Smooth muscle cell (in vitro differentiated cells): Measurements from ENCODE around the gene PRDM5. TPM values are rescaled to one million over a fixed set of nuclear protein-coding genes. Genes with fewer than 3 reads are reported as not detected.

Source experiments
- DNase-seq: peaks from one replicate; lab custom pipeline; 2025; ENCODE audit not compliant: unreplicated experiment; lab: John Stamatoyannopoulos, UW
- H2AFZ ChIP-seq: fragments of 200-600 bp; sonication (generic); 2 replicates; pipeline ENCODE4 v1.6.0; 2016; ENCODE audit warnings: antibody characterized with exemption, low read depth, mild to moderate bottlenecking
- H3F3A ChIP-seq: fragments of 200-600 bp; sonication (generic); 2 replicates; pipeline ENCODE4 v1.6.0; 2017; ENCODE audit warnings: antibody characterized with exemption, low read depth
- H3K27ac ChIP-seq: fragments of 200-600 bp; sonication (generic); 2 replicates; pipeline ENCODE4 v1.5.1; 2016; ENCODE audit warnings: low read depth, mild to moderate bottlenecking
- H3K27me3 ChIP-seq: fragments of 200-600 bp; sonication (generic); 2 replicates; pipeline ENCODE4 v1.6.1; 2016; ENCODE audit warnings: low read depth, mild to moderate bottlenecking
- H3K36me3 ChIP-seq: fragments of 200-600 bp; sonication (generic); 2 replicates; pipeline ENCODE4 v1.5.1; 2016; ENCODE audit warnings: low read depth
- H3K4me1 ChIP-seq: fragments of 200-600 bp; sonication (generic); 2 replicates; pipeline ENCODE4 v1.5.1; 2016; ENCODE audit warnings: low read depth
- H3K4me2 ChIP-seq: fragments of 200-600 bp; sonication (generic); 2 replicates; pipeline ENCODE4 v1.6.0; 2016; ENCODE audit warnings: mild to moderate bottlenecking
- H3K4me3 ChIP-seq: fragments of 200-600 bp; sonication (generic); 2 replicates; pipeline ENCODE4 v1.5.1; 2016; ENCODE audit warnings: mild to moderate bottlenecking
- H3K79me2 ChIP-seq: fragments of 200-600 bp; sonication (generic); 2 replicates; pipeline ENCODE4 v1.6.0; 2016; ENCODE audit warnings: low read depth, mild to moderate bottlenecking
- H3K9ac ChIP-seq: fragments of 200-600 bp; sonication (generic); 2 replicates; pipeline ENCODE4 v1.6.0; 2016; ENCODE audit warnings: low read depth
- H3K9me3 ChIP-seq: fragments of 200-600 bp; sonication (generic); replicated peaks from 2 replicates; pipeline ENCODE4 v1.5.1; 2016; ENCODE audit warnings: low read depth
- H4K20me1 ChIP-seq: fragments of 200-600 bp; sonication (generic); 2 replicates; pipeline ENCODE4 v1.6.0; 2016; ENCODE audit warnings: low read depth
- CTCF ChIP-seq: fragments of 200-600 bp; sonication (generic); IDR thresholded peaks from 2 replicates; pipeline ENCODE4 v1.5.1; 2017; ENCODE audit warnings: borderline replicate concordance, mild to moderate bottlenecking, antibody characterized with exemption; ENCODE audit not compliant: insufficient read depth, poor library complexity, severe bottlenecking
- WGBS: methylation state at CpG from one replicate; pipeline ENCODE4 v1.1.7; 2016; ENCODE audit warnings: low lambda C conversion rate; 5-methylcytosine and 5-hydroxymethylcytosine counted together
- polyA plus RNA-seq: library from polyadenylated mRNA; unstranded; fragments of >200 nt; fragmentation: Nextera tagmentation; extraction: Ambion mirVana; gene quantifications from 2 replicates; pipeline ENCODE4 v1.2.1, GENCODE V29; 2016
- total RNA-seq: library from RNA; depleted of rRNA; stranded (reverse); fragments of >200 nt; gene quantifications from 2 replicates; pipeline ENCODE4 v1.2.3, GENCODE V29; 2014

The PRDM5 gene
- total and polyA plus RNA-seq, 2 experiments from 2014 or later: 3.3 to 8.6 TPM

- WGBS: 72% methylated on average over 5 of the region's 5 CpGs
- Histone ChIP-seq H3K79me2 (no peaks in the 10 kb centered on the region), H3K4me1 (no peaks in the 10 kb centered on the region), H2AFZ (no peak overlapping the region), H3K9me3 (peaks cover 15% of the 10 kb centered on the region), H3K27ac (no peak overlapping the region), H3K4me2 (no peak overlapping the region), H3K9ac (no peak overlapping the region), H3K36me3 (no peaks in the 10 kb centered on the region), H4K20me1 (no peaks in the 10 kb centered on the region), H3K4me3 (no peak overlapping the region), H3K27me3 (no peaks in the 10 kb centered on the region), H3F3A (no peaks in the 10 kb centered on the region)
- no peak for DNase-seq
- no peak for TF ChIP-seq CTCF
Observed at GRCh38 chr4:120672558-120673147, 249.9 kb downstream of the PRDM5 start.

- H3K27ac ChIP-seq: no peak overlapping the region
- no peak for DNase-seq
- WGBS: 48% methylated on average over 1 of the region's 1 CpG
- H3K9ac ChIP-seq: no peak overlapping the region
- H3F3A ChIP-seq: no peaks in the 10 kb centered on the region
- H3K4me3 ChIP-seq: no peak overlapping the region
- H3K9me3 ChIP-seq: peaks cover 15% of the 10 kb centered on the region
- no peaks in the 10 kb centered on the region for H4K20me1 ChIP-seq
- H3K4me1 ChIP-seq: no peaks in the 10 kb centered on the region
- H2AFZ ChIP-seq: no peak overlapping the region
- TF ChIP-seq CTCF: no peak
- H3K27me3 ChIP-seq: no peaks in the 10 kb centered on the region
- H3K4me2 ChIP-seq: no peak overlapping the region
- no peaks in the 10 kb centered on the region for H3K36me3 ChIP-seq
- H3K79me2 ChIP-seq: no peaks in the 10 kb centered on the region
Observed at GRCh38 chr4:120672076-120672475, 250.4 kb downstream of the PRDM5 start.

GRCh38 chr4:120671538-120671937 is 251.0 kb downstream of the PRDM5 start:
- Histone ChIP-seq H3F3A (no peaks in the 10 kb centered on the region), H3K4me2 (no peak overlapping the region), H3K36me3 (no peaks in the 10 kb centered on the region), H3K9ac (no peak overlapping the region), H3K27me3 (no peaks in the 10 kb centered on the region), H3K79me2 (no peaks in the 10 kb centered on the region), H3K4me1 (no peaks in the 10 kb centered on the region), H3K27ac (no peak overlapping the region), H3K4me3 (no peak overlapping the region), H4K20me1 (no peaks in the 10 kb centered on the region), H2AFZ (no peak overlapping the region), H3K9me3 (peaks cover 15% of the 10 kb centered on the region)
- TF ChIP-seq CTCF: no peak
- DNase-seq: no peak
- 82% methylated on average over 3 of the region's 3 CpGs for WGBS

GRCh38 chr4:120667102-120667501 is 255.4 kb downstream of the PRDM5 start:
- H3K4me3 ChIP-seq: no peak overlapping the region
- no peaks in the 10 kb centered on the region for H3K79me2 ChIP-seq
- no peak overlapping the region for H3K27ac ChIP-seq
- H3K36me3 ChIP-seq: no peaks in the 10 kb centered on the region
- H3K9ac ChIP-seq: no peak overlapping the region
- H2AFZ ChIP-seq: no peak overlapping the region
- no peaks in the 10 kb centered on the region for H4K20me1 ChIP-seq
- no peak for TF ChIP-seq CTCF
- H3K4me2 ChIP-seq: no peak overlapping the region
- H3K27me3 ChIP-seq: no peaks in the 10 kb centered on the region
- peaks cover 1% of the 10 kb centered on the region for H3K9me3 ChIP-seq
- WGBS: 82% methylated on average over 3 of the region's 3 CpGs
- no peaks in the 10 kb centered on the region for H3K4me1 ChIP-seq
- DNase-seq: no peak
- no peaks in the 10 kb centered on the region for H3F3A ChIP-seq
